HG03280 (cell line): ENCODE data around the gene EPSTI1.
"Not testable (repeated sequence)": the region's sequence is repeated elsewhere in the genome, so short reads cannot be mapped to it uniquely, and the experiment has no call there.

Experiments used
- ATAC-seq: cut with Tn5 transposase; IDR thresholded peaks from one replicate; pipeline ENCODE4 v1.9.1; 2021; ENCODE audit warnings: mild to moderate bottlenecking, moderate library complexity; ENCODE audit not compliant: unreplicated experiment

EPSTI1 gene

GRCh38 chr13:43006893-43007631 lies 15.0 kb upstream of the EPSTI1 start:
- no peak for ATAC-seq

DNA sequence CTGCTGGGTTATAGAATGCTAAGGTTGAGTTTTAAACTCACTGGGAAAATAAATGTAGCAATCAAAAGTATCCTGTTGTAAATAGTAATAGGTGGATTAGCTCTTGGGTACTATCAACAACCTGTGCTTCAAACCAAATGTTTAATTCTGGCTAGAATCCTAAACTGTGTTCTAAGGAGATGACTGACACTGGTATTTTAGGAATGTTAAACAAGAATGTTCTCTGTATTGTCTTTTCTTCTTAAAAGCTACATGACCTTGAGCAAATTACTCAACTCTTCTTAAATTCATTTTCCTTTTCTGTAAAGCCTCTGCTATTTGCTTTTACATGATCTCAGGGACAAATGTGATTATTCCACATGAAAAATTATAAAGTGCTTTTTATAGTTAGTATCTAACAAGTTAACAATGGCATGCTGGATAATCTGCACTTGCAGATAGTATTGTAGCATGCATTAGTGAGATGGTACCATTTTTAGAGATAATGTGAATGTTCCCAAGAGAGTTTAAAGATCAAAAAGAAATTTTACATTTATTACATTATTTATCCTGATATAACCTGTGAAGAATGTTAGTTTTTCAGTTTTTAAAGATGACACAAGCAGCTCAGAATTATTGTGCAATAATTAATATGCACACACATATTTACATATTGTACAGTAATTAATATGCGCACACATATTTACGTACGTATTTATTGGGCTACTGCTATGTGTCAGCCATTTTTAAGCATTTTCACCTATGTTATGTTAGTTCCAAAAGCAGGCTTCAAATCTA lies 13.6 kb upstream of the EPSTI1 start:
- no peak for ATAC-seq

DNA sequence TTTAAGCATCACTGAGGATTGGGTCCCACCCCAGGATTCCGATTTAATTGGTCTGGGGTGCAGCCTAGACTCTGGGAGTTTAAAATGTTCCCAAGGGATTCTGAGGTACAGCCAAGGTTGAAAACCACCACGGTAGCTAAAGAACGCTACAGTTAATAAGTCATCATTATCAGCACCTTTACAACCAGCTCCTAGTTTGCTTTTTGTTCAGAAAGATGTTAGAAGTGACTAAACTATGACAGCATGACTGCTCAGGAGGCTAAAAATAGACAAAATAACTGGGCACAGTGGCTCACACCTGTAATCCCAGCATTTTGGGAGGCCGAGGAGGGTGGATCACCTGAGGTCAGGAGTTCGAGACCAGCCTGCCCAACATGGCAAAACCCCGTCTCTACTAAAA lies 11.7 kb upstream of the EPSTI1 start:
- ATAC-seq: no peak

- no peak for ATAC-seq
Observed at GRCh38 chr13:43003010-43003409, 11.0 kb upstream of the EPSTI1 start.

- ATAC-seq: no peak
Observed at GRCh38 chr13:43002021-43002420, 10.0 kb upstream of the EPSTI1 start.

GRCh38 chr13:43000676-43001075 lies 8.6 kb upstream of the EPSTI1 start:
- no peak for ATAC-seq

DNA sequence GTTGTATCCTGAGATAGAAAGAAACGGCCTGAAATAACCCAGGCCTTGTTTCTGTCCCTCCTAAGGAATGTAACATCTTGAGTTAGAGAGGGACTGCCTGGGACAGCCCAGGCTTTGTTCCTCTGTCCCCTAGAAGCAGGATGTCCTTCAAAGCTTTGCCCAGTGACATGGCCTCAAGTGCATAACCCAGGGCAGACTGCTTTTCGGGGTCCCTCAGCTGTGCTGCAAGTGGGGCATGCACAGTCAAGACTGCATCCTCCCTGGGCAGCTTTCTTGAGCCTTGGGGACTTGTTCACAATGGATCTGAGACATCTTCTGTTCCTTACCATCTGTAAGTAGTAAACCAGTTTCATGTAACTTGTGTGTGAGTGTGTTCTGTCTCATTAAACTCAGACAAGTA lies 7.5 kb upstream of the EPSTI1 start:
- ATAC-seq: no peak

- no peak for ATAC-seq
Observed at GRCh38 chr13:42997381-42997780, 5.3 kb upstream of the EPSTI1 start.

GRCh38 chr13:42996584-42996983 lies 4.5 kb upstream of the EPSTI1 start:
- ATAC-seq: no peak

- ATAC-seq: no peak
Observed at GRCh38 chr13:42994878-42995277, 2.8 kb upstream of the EPSTI1 start.

DNA sequence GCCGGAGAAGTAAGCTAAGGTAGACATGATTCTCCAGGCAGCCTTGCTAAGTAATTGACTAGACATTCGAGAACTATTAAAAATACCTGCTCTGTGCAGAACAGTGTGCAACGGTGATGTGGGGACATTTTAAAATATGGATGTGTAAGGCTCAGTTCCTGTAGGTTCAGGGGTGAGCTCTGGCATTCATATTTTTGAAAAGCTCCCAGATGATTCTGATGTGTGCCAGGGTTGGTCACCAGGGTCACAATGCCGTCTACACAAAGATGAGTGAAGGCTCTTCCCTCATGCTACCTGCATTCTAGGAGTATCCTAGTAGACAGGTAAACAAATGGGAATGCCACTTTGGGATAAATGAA lies 702 bp upstream of the EPSTI1 start:
- peak; percentile 12 for ATAC-seq

DNA sequence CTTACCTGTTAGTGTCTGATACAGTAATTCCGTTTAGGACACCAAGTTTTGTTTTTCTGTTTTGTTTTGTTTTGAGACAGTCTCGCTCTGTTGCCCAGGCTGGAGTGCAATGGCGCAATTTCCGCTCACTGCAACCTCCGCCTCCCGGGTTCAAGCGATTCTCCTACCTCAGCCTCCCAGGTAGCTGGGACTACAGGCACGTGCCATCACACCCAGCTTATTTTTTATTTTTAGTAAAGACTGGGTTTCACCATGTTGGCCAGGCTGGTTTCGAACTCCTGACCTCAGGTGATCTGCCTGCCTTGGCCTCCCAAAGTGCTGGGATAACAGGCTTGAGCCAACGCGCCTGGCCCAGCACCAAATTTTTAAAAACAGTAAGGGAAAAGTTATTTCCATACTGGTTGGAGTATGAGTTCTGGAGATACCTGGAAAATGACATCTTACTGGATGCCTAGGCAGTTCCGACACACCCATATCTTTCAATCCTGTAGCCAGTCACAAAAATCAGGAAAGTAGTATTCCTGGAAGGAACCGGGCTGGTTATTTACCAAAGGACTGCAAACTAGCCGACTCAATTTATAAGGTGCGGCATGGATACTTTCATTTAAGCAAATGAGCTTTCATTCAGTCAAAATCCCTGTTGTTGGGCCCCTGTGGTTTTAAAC lies 676 bp downstream of the EPSTI1 start:
- ATAC-seq: not testable (repeated sequence)

GRCh38 chr13:42990291-42991232 lies 1.5 kb downstream of the EPSTI1 start:
- no peak for ATAC-seq

- ATAC-seq: no peak
Observed at GRCh38 chr13:42986176-42986574, 5.9 kb downstream of the EPSTI1 start.

DNA sequence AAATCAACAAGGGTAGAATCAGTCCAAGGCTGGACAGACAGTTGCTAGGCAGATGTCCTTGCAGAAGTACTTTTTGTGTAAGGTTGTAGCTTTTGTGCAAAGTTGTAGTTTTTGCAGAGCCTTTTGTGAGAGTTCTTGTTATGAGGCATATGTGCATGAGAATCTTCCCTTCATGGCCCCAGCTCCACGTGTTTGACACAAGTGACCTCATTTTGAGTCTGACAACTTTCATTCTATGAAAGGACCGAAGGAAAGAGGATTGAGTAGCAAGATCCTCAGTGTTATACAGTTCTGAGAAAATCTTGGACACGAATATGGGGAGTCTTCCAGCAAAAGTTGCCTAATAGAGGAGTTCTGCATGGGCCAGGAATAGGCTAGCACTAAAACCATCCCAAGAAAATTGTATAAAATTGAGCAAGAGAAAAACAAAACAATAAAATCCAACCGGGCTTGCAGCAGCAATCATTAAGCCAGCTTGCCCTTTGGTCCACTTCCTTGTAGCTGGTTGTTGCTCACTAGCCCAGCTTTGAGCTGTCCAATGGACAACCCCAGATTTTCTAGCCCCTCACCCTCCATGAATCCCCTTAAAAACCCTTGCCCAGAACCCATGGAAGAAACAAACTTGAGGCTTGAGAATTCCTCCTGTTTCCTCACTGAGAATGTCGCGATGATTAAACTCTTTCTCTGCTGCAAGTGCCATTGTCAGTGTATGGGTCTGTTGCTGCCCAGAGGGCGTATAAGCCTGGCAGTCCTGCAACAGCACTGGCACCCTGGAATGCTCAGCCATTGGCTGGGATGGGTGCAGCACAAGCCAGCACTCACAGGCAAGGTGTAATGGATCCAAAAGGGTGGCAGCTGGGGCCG lies 6.5 kb downstream of the EPSTI1 start:
- no peak for ATAC-seq

DNA sequence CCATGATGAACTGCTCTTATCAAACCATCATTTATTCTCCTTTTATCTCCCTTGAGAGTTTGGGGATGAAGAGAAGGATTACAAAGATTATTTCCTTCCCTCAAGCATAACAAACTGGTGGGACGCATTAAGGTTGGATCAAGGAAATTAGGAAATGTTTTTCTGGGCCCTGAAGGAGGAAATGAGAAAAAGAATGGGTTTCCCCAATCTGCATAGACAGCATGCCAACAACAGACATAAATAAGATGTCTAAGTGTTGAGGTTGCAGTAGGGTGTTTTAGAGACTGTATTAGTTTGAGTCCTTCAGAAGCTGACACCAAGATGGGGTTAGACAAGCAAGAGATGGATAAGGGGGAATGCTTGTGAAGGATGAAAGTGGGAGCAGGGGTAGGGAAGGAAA lies 7.3 kb downstream of the EPSTI1 start:
- ATAC-seq: no peak

GRCh38 chr13:42984026-42984425 lies 8.0 kb downstream of the EPSTI1 start:
- no peak for ATAC-seq

DNA sequence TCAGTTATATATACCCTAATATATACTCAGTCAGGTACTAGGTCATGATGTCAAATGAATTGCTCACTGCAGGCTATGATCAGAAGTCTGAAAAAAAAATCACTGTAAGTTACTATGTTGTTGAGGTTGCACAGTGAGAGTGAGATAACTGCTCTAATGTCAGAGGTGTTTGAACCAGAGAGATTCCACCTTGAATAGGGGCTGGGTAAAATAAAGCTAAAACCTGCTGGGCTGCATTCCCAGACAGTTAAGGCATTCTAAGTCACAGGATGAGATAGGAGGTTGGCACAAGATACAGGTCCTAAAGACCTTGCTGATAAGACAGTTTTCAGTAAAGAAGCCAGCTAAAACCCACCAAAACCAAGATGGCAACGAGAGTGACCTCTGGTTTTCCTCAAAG lies 10.2 kb downstream of the EPSTI1 start:
- ATAC-seq: no peak

DNA sequence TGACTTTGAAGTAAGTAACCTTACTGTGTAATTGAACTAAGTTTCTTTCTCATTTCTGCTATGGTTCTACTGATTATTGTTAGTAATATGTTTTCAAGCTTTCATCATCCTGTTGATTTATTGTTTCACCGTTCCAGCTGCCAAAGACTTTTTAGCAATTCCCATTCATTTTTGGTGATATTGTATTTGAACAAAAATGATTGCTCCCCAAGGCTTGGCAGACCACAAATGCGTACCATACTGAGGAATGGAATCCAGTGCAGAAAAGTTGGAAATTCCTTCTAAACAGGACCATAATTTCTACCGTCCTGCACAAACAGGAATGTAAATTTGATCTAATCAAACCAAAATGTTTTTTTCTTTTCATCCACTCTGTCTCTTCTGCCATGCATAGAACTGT lies 10.7 kb downstream of the EPSTI1 start:
- no peak for ATAC-seq

DNA sequence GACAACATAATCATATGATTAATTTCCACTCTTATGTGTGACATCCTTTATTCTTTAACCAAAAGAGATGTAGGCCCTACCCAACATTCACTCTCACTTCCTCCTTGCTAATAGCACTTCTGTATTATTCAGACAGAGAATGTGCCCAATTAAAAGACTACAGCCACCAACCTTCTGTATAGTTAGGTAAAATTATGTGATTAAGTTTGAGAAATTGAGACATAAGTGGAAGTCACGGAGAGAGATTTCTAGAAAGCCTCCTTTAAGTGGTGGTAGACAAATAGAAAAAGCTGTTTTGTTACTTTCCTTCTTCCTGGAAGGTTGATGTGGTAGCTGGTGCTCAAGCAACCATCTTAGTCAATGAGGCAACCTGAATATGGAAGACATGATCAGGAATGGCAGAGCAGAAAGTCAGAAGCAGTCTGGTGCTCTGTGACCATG lies 14.8 kb downstream of the EPSTI1 start:
- no peak for ATAC-seq
